ENCODE measurements around the gene GPR161. TPM values are rescaled to one million over a fixed set of nuclear protein-coding genes. Genes with fewer than 3 reads are reported as not detected.

Gene GPR161
- total and polyA plus RNA-seq, 10 of the 15 experiments (the other 5 are each of a cell fraction or from before 2014, with no cell fraction given) = 0.07 to 0.49 (median 0.34) TPM; not detected in 2

DNA sequence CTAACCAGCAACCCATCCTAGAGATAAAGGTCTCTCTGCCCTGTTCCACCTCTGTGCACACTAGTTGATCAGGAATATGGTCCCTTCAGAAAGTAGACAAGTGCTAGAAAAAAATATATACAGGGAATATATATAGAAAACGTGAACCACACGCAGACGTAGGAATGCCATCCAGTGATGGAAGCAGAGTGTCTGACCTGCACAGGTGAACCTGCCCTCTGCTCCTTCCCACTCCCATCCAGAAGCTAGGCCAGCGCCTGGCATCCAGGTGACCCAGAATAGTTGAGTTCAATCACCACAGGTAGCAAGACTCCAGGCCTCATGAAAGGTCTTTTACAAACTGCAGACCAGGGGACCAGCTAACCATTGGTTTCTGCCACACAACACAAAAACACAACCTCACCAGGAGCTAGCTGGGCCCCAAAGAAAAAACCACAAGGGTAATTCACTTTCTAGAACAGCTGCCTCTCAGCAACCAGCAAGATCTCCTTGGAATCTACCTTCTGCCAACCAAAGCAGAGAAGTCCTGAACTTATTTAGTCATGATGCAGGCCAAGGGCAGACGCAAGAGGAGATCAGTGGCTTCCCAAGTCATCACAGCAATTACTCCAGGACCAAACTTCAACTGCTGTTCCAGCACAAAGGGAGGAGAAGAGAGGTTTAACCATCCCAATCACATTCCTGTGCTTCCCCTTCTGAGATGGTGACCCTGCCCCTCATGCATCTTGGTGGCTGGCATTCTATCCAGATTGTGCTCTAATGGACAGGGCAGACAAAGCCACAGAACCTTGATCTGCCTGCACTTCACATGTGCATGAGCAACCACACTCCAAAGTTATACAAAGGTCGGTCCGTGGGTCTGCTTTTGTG is 53.0 kb downstream of the GPR161 start:
- 88% methylated on average over 7 of the region's 7 CpGs for WGBS (ENCODE audit: insufficient coverage, insufficient replicate concordance, low lambda C conversion rate, missing lambda C conversion rate)
- no peaks in the 10 kb centered on the region for H3K9me3 ChIP-seq (replicated peaks; ENCODE audit: control insufficient read depth, insufficient read depth, low read length)
- no peaks in the 10 kb centered on the region for H3K79me2 ChIP-seq (ENCODE audit: control insufficient read depth, insufficient read depth, low read length)
- BruUV-seq (replicated peaks) = no TSS peak
- ChIA-PET RAD21 (ENCODE audit: unreplicated experiment) (interaction anchor here (0.8 to 4.1 kb wide), 8 partner anchors 62 to 280 kb away, joined by 3 to 18 read pairs (median 5); no protein-coding TSS in a partner anchor), SMC1A (ENCODE audit: uncharacterized antibody, unreplicated experiment) (interaction anchor here (0.6 to 2.2 kb wide), 15 partner anchors 8 to 489 kb away, joined by 3 to 13 read pairs (median 3); partner anchors contain the start of gene SFT2D2), CTCF (interaction anchor here (0.6 to 7.2 kb wide), 32 partner anchors 8 to 1279 kb away, joined by 3 to 95 read pairs (median 5); partner anchors contain the start of genes ADCY10 and MPZL1), POLR2A (interaction anchor here (1.4 kb wide), 1 partner anchor 143 kb away, joined by 3 read pairs; the partner anchor contains the start of gene SFT2D2)
- no peak overlapping the region for H2AFZ ChIP-seq (ENCODE audit: control insufficient read depth, low read depth, low read length)
- ATAC-seq (no peak), FAIRE-seq (peak; percentile 18), DNase-seq (ENCODE audit: low read depth, low spot score) (no peak)
- TF ChIP-seq BRCA1 (IDR thresholded peaks at IDR 0.05; ENCODE audit: low read depth, low read length) (no peak), NFYA (IDR thresholded peaks at IDR 0.05; ENCODE audit: borderline replicate concordance, low read depth, low read length) (no peak), MYC (IDR thresholded peaks at IDR 0.05; ENCODE audit: insufficient read depth, insufficient read length, insufficient replicate concordance, low read length, severe bottlenecking) (no peak), BCL11A (IDR thresholded peaks at IDR 0.05; ENCODE audit: low read depth, low read length) (no peak), ZSCAN29 (IDR thresholded peaks at IDR 0.05) (no peak), EZH2 (IDR thresholded peaks at IDR 0.05; ENCODE audit: borderline replicate concordance, control insufficient read depth, low read depth, low read length) (no peak), NFYB (IDR thresholded peaks at IDR 0.05; ENCODE audit: insufficient read depth, low read depth, low read length) (no peak), LARP7 (IDR thresholded peaks at IDR 0.05) (no peak), DPF2 (IDR thresholded peaks at IDR 0.05) (no peak), ETV6 (conservative IDR thresholded peaks at IDR 0.05 in 1 of 2, IDR thresholded peaks at IDR 0.05 in 1 of 2; ENCODE audit: borderline replicate concordance in 1 of 2, low read depth in 1 of 2) (no peak), CHD2 (IDR thresholded peaks at IDR 0.05; ENCODE audit: borderline replicate concordance, low read depth, low read length) (no peak)
- TF ChIP-seq, protein P1, sequence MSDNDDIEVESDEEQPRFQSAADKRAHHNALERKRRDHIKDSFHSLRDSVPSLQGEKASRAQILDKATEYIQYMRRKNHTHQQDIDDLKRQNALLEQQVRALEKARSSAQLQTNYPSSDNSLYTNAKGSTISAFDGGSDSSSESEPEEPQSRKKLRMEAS (IDR thresholded peaks at IDR 0.05; ENCODE audit: low read depth, low read length) = no peak
- TF ChIP-seq, protein P2, sequence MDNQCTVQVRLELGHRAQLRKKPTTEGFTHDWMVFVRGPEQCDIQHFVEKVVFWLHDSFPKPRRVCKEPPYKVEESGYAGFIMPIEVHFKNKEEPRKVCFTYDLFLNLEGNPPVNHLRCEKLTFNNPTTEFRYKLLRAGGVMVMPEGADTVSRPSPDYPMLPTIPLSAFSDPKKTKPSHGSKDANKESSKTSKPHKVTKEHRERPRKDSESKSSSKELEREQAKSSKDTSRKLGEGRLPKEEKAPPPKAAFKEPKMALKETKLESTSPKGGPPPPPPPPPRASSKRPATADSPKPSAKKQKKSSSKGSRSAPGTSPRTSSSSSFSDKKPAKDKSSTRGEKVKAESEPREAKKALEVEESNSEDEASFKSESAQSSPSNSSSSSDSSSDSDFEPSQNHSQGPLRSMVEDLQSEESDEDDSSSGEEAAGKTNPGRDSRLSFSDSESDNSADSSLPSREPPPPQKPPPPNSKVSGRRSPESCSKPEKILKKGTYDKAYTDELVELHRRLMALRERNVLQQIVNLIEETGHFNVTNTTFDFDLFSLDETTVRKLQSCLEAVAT (IDR thresholded peaks at IDR 0.05) = no peak
- H3K4me1 ChIP-seq (ENCODE audit: control insufficient read depth, insufficient read depth, low read length) = no peaks in the 10 kb centered on the region
- intact Hi-C loops (cut with micrococcal nuclease; ENCODE audit: unreplicated experiment) = loop anchor here (2.0 to 10.0 kb wide), 4 partner anchors 57 to 366 kb away; partner anchors contain the start of gene SFT2D2
- no peaks in the 10 kb centered on the region for H3K36me3 ChIP-seq (ENCODE audit: control insufficient read depth in 2 of 2, insufficient read depth in 2 of 2, low read length in 1 of 2)
- H4K20me1 ChIP-seq (ENCODE audit: control insufficient read depth, insufficient read depth) = no peaks in the 10 kb centered on the region
- 0 out of 4 replicates have a peak, but pooled peaks cover 0 to 1% of the 10 kb centered on the region in 2 experiments for H3K27me3 ChIP-seq (replicated peaks in 1 of 2; ENCODE audit: control insufficient read depth in 2 of 2, insufficient read depth in 2 of 2, low read length in 1 of 2)
- no peak overlapping the region for H3K27ac ChIP-seq (ENCODE audit: control insufficient read depth, insufficient read depth)
- H3K9ac ChIP-seq (ENCODE audit: control insufficient read depth, insufficient read depth, low read length) = no peak overlapping the region
- H3K4me3 ChIP-seq = no peak overlapping the region
- in situ Hi-C loops (cut with MboI) = no loop called here
- no peak overlapping the region for H3K4me2 ChIP-seq (ENCODE audit: control insufficient read depth, insufficient read depth)
